PFSK-1 (cell line): ENCODE measurements around the gene IL20.

Experiments used
- FOXP2 ChIP-seq: optimal IDR thresholded peaks from 2 replicates; pipeline ENCODE3; 2011; ENCODE audit warnings: borderline replicate concordance, control low read depth, inconsistent platforms; ENCODE audit not compliant: insufficient read depth; ENCODE audit errors: extremely low read length, extremely low read depth
- POLR2AphosphoS5 ChIP-seq: IDR thresholded peaks from 2 replicates; pipeline ENCODE4 v1.6.1; 2012; ENCODE audit warnings: low read depth, mild to moderate bottlenecking, control low read depth, low read length, moderate library complexity
- SIN3A ChIP-seq: IDR thresholded peaks from 2 replicates; pipeline ENCODE4 v1.6.1; 2012; ENCODE audit warnings: mild to moderate bottlenecking, low read length, moderate library complexity, borderline replicate concordance; ENCODE audit not compliant: insufficient read depth
- TAF1 ChIP-seq: IDR thresholded peaks from 2 replicates; pipeline ENCODE4 v1.6.1; 2012; ENCODE audit warnings: low read length, control low read depth, borderline replicate concordance; ENCODE audit not compliant: insufficient read depth
- TF ChIP-seq, protein P1 (sequence below), 2 experiments: IDR thresholded peaks; 2 replicates each; pipeline versions ENCODE4 v1.6.1 to v1.8.0; 2011 to 2012; ENCODE audit warnings: low read depth in 2 of 2, low read length in 2 of 2, control low read depth in 1 of 2, inconsistent platforms in 1 of 2, mild to moderate bottlenecking in 1 of 2, moderate library complexity in 1 of 2; ENCODE audit not compliant: insufficient read depth in 1 of 2

The IL20 gene

GRCh38 chr1:206915030-206915735 lies 49.8 kb downstream of the IL20 start:
- TF ChIP-seq SIN3A, result no peak
- TF ChIP-seq FOXP2, result no peak
- no peak for TF ChIP-seq TAF1
- no peak for TF ChIP-seq POLR2AphosphoS5
- TF ChIP-seq, protein P1, sequence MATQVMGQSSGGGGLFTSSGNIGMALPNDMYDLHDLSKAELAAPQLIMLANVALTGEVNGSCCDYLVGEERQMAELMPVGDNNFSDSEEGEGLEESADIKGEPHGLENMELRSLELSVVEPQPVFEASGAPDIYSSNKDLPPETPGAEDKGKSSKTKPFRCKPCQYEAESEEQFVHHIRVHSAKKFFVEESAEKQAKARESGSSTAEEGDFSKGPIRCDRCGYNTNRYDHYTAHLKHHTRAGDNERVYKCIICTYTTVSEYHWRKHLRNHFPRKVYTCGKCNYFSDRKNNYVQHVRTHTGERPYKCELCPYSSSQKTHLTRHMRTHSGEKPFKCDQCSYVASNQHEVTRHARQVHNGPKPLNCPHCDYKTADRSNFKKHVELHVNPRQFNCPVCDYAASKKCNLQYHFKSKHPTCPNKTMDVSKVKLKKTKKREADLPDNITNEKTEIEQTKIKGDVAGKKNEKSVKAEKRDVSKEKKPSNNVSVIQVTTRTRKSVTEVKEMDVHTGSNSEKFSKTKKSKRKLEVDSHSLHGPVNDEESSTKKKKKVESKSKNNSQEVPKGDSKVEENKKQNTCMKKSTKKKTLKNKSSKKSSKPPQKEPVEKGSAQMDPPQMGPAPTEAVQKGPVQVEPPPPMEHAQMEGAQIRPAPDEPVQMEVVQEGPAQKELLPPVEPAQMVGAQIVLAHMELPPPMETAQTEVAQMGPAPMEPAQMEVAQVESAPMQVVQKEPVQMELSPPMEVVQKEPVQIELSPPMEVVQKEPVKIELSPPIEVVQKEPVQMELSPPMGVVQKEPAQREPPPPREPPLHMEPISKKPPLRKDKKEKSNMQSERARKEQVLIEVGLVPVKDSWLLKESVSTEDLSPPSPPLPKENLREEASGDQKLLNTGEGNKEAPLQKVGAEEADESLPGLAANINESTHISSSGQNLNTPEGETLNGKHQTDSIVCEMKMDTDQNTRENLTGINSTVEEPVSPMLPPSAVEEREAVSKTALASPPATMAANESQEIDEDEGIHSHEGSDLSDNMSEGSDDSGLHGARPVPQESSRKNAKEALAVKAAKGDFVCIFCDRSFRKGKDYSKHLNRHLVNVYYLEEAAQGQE (IDR thresholded peaks at IDR 0.05; ENCODE audit: insufficient read depth in 1 of 2, low read depth in 2 of 2, low read length in 2 of 2), result no peak

- TF ChIP-seq TAF1, result no peak
- TF ChIP-seq SIN3A, result no peak
- no peak for TF ChIP-seq POLR2AphosphoS5
- TF ChIP-seq FOXP2, result no peak
- TF ChIP-seq, protein P1 (IDR thresholded peaks at IDR 0.05; ENCODE audit: insufficient read depth in 1 of 2, low read depth in 2 of 2, low read length in 2 of 2), result no peak
Measured at GRCh38 chr1:206916000-206916709, 50.7 kb downstream of the IL20 start.

- TF ChIP-seq, protein P1 (IDR thresholded peaks at IDR 0.05; ENCODE audit: insufficient read depth in 1 of 2, low read depth in 2 of 2, low read length in 2 of 2), result no peak
- TF ChIP-seq SIN3A (no peak), FOXP2 (no peak), TAF1 (no peak), POLR2AphosphoS5 (no peak)
Measured at GRCh38 chr1:206918076-206918475, 52.7 kb downstream of the IL20 start.
